ENCODE measurements around the gene ELP2. TPM values are rescaled to one million over a fixed set of nuclear protein-coding genes. Genes with fewer than 3 reads are reported as not detected.

ELP2 gene
- total and polyA plus RNA-seq, 2 donors (not counting 3 experiments of a cell fraction or from before 2014, with no cell fraction given), result 37.8 to 90.5 TPM

GRCh38 chr18:36201765-36202164, 72.1 kb downstream of the ELP2 start:
- BruUV-seq (replicated peaks), result no TSS peak
- H3K9me1 ChIP-seq (replicated peaks; ENCODE audit: control insufficient read depth, extremely low read depth, insufficient read depth, low read length), result no peaks in the 10 kb centered on the region
- no peak for FAIRE-seq

More at GRCh38 chr18:36201765-36202164, 72.1 kb downstream of the ELP2 start:
- no peaks in the 10 kb centered on the region for H3K79me2 ChIP-seq (ENCODE audit: control insufficient read depth, insufficient read depth, low read length)
- DNase-seq (ENCODE audit: low read depth, low spot score), result no peak
- H2AFZ ChIP-seq (ENCODE audit: low read depth, low read length), result no peak overlapping the region
- H3K4me1 ChIP-seq (ENCODE audit: control insufficient read depth, extremely low read depth, insufficient read depth, low read length), result no peaks in the 10 kb centered on the region
- H3K4me3 ChIP-seq (replicated peaks in 1 of 3; ENCODE audit: insufficient read depth in 1 of 3, low read depth in 1 of 3, low read length in 3 of 3), result no peak overlapping the region
- H4K20me1 ChIP-seq (replicated peaks; ENCODE audit: control insufficient read depth, extremely low read depth, insufficient read depth, low read length), result no peaks in the 10 kb centered on the region
- dilution Hi-C loops (cut with MboI; ENCODE audit: extremely low pct_ligation_motif_present, low sequenced_read_pairs) (no loop called here), intact Hi-C loops (cut with micrococcal nuclease) (no loop called here)
- H3K27ac ChIP-seq (ENCODE audit: insufficient read depth, low read depth, low read length), result no peak overlapping the region
- POLR2A ChIA-PET, result no interaction called here
- no peak overlapping the region for H3K9ac ChIP-seq (replicated peaks; ENCODE audit: extremely low read depth, insufficient read depth, low read length)
- H3K4me2 ChIP-seq (ENCODE audit: insufficient read depth, low read length), result no peak overlapping the region
- CTCF ChIA-PET, result interaction anchor here (0.9 kb wide), 1 partner anchor 14 kb away, joined by 3 read pairs; no protein-coding TSS in a partner anchor
- H3K27me3 ChIP-seq (ENCODE audit: control insufficient read depth in 2 of 2, insufficient read depth in 2 of 2, low read length in 2 of 2), result no peaks in the 10 kb centered on the region
- TF ChIP-seq GATA2 (IDR thresholded peaks at IDR 0.05; ENCODE audit: insufficient read depth, insufficient read length, low read depth, low read length) (no peak), MAX (IDR thresholded peaks at IDR 0.05; ENCODE audit: insufficient read depth, insufficient read length) (no peak), POLR2AphosphoS5 (IDR thresholded peaks at IDR 0.05; ENCODE audit: insufficient read depth, low read depth, low read length) (no peak), FOS (IDR thresholded peaks at IDR 0.05; ENCODE audit: borderline replicate concordance, insufficient read depth, low read length) (no peak), JUN (IDR thresholded peaks at IDR 0.05; ENCODE audit: borderline replicate concordance, insufficient read depth, insufficient read length, low read depth) (no peak), CTCF (IDR thresholded peaks at IDR 0.05; ENCODE audit: extremely low read depth in 1 of 2, insufficient read depth in 1 of 2, low read depth in 1 of 2, low read length in 2 of 2) (no peak), POLR2A (IDR thresholded peaks at IDR 0.05; ENCODE audit: low read depth, low read length) (no peak), EZH2 (IDR thresholded peaks at IDR 0.05; ENCODE audit: borderline replicate concordance, low read depth, low read length, severe bottlenecking) (no peak), MYC (IDR thresholded peaks at IDR 0.05; ENCODE audit: low read depth, low read length) (no peak)
- no peaks in the 10 kb centered on the region for H3K9me3 ChIP-seq (replicated peaks; ENCODE audit: control insufficient read depth, insufficient read depth, low read length)
- no peaks in the 10 kb centered on the region for H3K36me3 ChIP-seq (ENCODE audit: control insufficient read depth in 2 of 2, extremely low read depth in 1 of 2, insufficient read depth in 2 of 2, low read length in 2 of 2)
